Head of caudate nucleus (tissue), 42 donors: ENCODE results near the gene IDI2.

Experiments
- DNase-seq, 42 donors: peaks; one replicate each; pipeline versions ENCODE4 v3.0.0 to v3.0.0-alpha.2; 2020 to 2021; ENCODE audit warnings: mixed read lengths in 7 of 42
- intact Hi-C: fragments of 100-400 bp; cut with DNase I; formaldehyde crosslinking; loops from one replicate; pipeline ENCODE4 v1.15.0; 2022

The IDI2 gene

DNA sequence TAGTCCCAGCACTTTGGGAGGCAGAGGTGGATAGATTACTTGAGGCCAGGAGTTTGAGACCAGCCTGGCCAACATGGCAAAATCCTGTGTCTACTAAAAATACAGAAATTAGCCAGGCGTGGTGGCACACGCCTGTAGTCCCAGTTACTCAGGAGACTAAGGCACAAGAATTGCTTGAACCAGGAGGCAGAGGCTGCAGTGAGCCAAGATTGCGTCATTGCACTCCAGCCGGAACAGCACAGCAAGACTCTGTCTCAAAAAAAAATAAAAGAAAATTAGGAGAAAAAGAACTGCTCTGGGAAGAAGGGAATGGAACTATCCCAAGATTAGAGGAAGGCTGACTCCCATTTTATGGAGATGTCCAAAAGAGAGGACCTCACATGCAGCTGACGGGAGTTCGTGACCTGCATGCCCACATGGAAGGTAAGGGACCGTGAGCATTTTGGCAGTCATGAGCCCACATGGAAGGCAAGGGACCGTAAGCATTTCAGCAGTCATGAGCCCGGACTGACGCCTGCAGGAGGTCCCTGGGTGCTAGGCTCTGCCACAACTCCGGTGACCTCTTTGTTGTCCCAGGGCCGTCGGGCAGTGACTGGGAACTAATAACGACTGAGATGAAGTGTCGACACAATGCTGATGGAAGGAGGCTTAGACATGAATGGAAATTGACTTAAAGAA lies 56.0 kb downstream of the IDI2 start:
- DNase-seq: no peak
- intact Hi-C loops: no loop called here
